ENCODE data around the gene NXF3.
"Not testable (repeated sequence)": the region's sequence is repeated elsewhere in the genome, so short reads cannot be mapped to it uniquely, and the experiment has no call there.

NXF3 gene

DNA sequence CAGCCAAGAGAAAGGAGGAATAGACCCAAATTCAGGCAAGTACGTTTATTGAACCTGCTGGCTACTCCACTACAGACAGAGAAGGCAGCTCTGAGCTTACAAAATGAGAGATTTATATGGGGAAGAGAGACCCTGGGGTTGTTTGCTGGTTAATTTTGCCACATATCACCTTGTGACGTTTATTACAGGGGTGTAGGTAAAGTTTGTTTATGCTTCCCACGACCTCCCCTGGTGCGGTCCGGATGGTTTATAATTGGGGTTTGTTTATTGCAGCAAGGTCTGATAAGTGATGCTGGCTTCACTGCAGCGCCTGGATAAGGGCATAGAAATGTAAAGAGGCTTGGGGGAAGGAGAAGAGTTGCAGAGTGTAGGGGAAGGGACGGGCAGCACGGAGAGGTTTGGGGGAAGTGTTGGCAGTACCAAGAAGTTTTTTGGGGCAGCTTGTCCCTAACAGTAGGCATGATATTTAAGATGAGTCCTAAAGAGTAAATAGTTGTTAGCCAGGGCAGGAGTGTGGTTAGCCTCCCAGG is 41.6 kb downstream of the NXF3 start:
- no peak for DNase-seq (ENCODE audit: low read depth in 2 of 2)

DNA sequence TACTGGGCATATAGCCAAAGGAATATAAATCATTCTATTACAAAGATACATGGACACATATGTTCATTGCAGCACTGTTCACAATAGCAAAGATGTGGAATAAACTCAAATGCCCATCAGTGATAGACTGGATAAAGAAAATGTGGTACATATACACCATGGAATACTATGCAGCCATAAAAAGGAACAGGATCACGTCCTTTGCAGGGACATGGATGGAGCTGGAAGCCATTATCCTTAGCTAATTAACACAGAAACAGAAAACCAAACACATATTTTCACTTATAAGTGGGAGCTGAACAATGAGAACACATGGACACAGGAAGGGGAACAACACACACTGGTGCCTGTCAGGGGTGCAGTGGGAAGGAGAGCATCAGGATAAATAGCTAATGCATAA is 59.6 kb downstream of the NXF3 start:
- DNase-seq (ENCODE audit: low read depth in 2 of 2) = not testable (repeated sequence)
